A549 (cell line): ENCODE results near the gene ARHGEF28.

Experiments used
- EP300 ChIP-seq, 2 experiments: fragments of >200 bp; sonication (Bioruptor Twin); formaldehyde crosslinking; IDR thresholded peaks; 2 replicates in 1 of 2; 3 replicates in 1 of 2; pipeline ENCODE4 v1.6.1; 2016 to 2017
- JUN ChIP-seq, 2 experiments: fragments of >200 bp; sonication (Bioruptor Twin); formaldehyde crosslinking; IDR thresholded peaks; 2 replicates in 1 of 2; 3 replicates in 1 of 2; pipeline ENCODE4 v1.6.1; 2016 to 2017
- POLR2A ChIP-seq: IDR thresholded peaks from 2 replicates; pipeline ENCODE4 v1.6.1; 2012; ENCODE audit warnings: mild to moderate bottlenecking, low read length
- POLR2AphosphoS2 ChIP-seq: conservative IDR thresholded peaks from 2 replicates; pipeline ENCODE4 v1.6.1; 2012; ENCODE audit warnings: low read length, improper control_type of control experiment, inconsistent platforms
- TP53 ChIP-seq: fragments of 250-450 bp; sonication (Bioruptor Pico); IDR thresholded peaks from 2 replicates; pipeline ENCODE4 v1.5.0; 2021; ENCODE audit warnings: mild to moderate bottlenecking, moderate library complexity
- TF ChIP-seq, protein P1 (sequence below): fragments of >200 bp; sonication (Bioruptor Twin); formaldehyde crosslinking; IDR thresholded peaks from 3 replicates; pipeline ENCODE4 v1.5.1; 2016
- TF ChIP-seq, protein P2 (sequence below): IDR thresholded peaks from 2 replicates; pipeline ENCODE4 v1.6.1; 2012

DNA sequence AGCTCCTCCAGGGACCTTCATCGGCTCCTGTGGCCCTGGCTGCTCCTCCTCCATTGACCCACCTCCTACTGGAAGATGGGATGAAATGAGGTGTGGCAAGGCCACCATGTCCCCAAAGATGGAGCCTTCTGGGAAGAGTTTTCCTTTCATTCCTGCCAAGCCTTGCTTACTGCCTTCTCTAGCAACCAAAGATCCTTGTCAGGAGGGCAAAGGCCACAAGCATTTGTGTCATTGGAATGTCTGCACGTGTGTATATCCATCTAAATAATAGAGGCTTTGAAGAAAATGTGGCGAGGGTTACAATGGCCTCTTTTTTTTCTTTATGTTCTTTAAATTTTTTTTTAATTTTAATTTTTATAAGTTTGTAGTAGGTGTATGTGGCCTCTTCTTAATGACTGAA lies 313.6 kb downstream of the ARHGEF28 start:
- no peak for TF ChIP-seq POLR2A
- TF ChIP-seq, protein P1, sequence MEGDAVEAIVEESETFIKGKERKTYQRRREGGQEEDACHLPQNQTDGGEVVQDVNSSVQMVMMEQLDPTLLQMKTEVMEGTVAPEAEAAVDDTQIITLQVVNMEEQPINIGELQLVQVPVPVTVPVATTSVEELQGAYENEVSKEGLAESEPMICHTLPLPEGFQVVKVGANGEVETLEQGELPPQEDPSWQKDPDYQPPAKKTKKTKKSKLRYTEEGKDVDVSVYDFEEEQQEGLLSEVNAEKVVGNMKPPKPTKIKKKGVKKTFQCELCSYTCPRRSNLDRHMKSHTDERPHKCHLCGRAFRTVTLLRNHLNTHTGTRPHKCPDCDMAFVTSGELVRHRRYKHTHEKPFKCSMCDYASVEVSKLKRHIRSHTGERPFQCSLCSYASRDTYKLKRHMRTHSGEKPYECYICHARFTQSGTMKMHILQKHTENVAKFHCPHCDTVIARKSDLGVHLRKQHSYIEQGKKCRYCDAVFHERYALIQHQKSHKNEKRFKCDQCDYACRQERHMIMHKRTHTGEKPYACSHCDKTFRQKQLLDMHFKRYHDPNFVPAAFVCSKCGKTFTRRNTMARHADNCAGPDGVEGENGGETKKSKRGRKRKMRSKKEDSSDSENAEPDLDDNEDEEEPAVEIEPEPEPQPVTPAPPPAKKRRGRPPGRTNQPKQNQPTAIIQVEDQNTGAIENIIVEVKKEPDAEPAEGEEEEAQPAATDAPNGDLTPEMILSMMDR, result no peak
- TF ChIP-seq JUN (IDR thresholded peaks at IDR 0.05), result no peak
- TF ChIP-seq EP300 (IDR thresholded peaks at IDR 0.05), result no peak
- TF ChIP-seq TP53 (CRISPR knock-in tag), result no peak
- TF ChIP-seq, protein P2, sequence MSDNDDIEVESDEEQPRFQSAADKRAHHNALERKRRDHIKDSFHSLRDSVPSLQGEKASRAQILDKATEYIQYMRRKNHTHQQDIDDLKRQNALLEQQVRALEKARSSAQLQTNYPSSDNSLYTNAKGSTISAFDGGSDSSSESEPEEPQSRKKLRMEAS, result no peak
- no peak for TF ChIP-seq POLR2AphosphoS2
